OCI-LY7 (cell line): Measurements from ENCODE around the gene LGALS8. TPM values are rescaled to one million over a fixed set of nuclear protein-coding genes. Genes with fewer than 3 reads are reported as not detected.

Experiments used
- BruUV-seq: library from RNA; stranded (reverse); fragments of 400-500 nt; replicated peaks from 2 replicates; lab custom pipeline; 2021; lab: Mats Ljungman, UMichigan
- CTCF ChIA-PET: fragments of 300-600 bp; sonication (Branson Sonifier 250); formaldehyde crosslinking; loops from one replicate; lab custom pipeline; 2022; ENCODE audit warnings: antibody characterized with exemption; ENCODE audit not compliant: unreplicated experiment; lab: Charles Lee
- POLR2A ChIA-PET: fragments of 300-600 bp; sonication (Branson Sonifier 250); formaldehyde crosslinking; loops from one replicate; lab custom pipeline; 2022; ENCODE audit warnings: antibody characterized with exemption; lab: Charles Lee
- DNase-seq: peaks from one replicate; pipeline ENCODE4 v3.0.0-alpha.2; 2015; ENCODE audit warnings: low spot score
- H2AFZ ChIP-seq: fragments of 200-600 bp; sonication (generic), shearing (Covaris generic); 2 replicates; pipeline ENCODE4 v1.6.1; 2014; ENCODE audit warnings: mild to moderate bottlenecking, antibody characterized with exemption, low read length, moderate library complexity
- H3K27ac ChIP-seq: fragments of 200-600 bp; sonication (generic); 2 replicates; pipeline ENCODE4 v1.5.1; 2014; ENCODE audit warnings: mixed run types, low read depth, mild to moderate bottlenecking, moderate library complexity, low read length, inconsistent platforms; ENCODE audit not compliant: poor library complexity, severe bottlenecking
- H3K36me3 ChIP-seq: fragments of 200-600 bp; sonication (generic); 2 replicates; pipeline ENCODE4 v1.6.1; 2014; ENCODE audit warnings: mild to moderate bottlenecking, antibody characterized with exemption, low read length, moderate library complexity, mixed read lengths; ENCODE audit not compliant: insufficient read depth
- H3K4me1 ChIP-seq: fragments of 200-600 bp; sonication (generic); 2 replicates; pipeline ENCODE4 v1.5.1; 2014; ENCODE audit warnings: mild to moderate bottlenecking, low read length; ENCODE audit not compliant: insufficient read depth, poor library complexity, severe bottlenecking
- H3K4me2 ChIP-seq: fragments of 200-600 bp; sonication (generic); 2 replicates; pipeline ENCODE4 v1.6.1; 2014; ENCODE audit warnings: mild to moderate bottlenecking, low read length
- H3K4me3 ChIP-seq: fragments of 200-600 bp; sonication (generic); 2 replicates; pipeline ENCODE4 v1.5.1; 2014; ENCODE audit warnings: mild to moderate bottlenecking, low read depth, low read length; ENCODE audit not compliant: poor library complexity, severe bottlenecking
- H3K79me2 ChIP-seq: fragments of 200-600 bp; sonication (generic); 2 replicates; pipeline ENCODE4 v1.6.1; 2016; ENCODE audit warnings: low read depth, mild to moderate bottlenecking, low read length, moderate library complexity, mixed read lengths; ENCODE audit not compliant: insufficient read depth
- H3K9me2 ChIP-seq: fragments of 200-600 bp; sonication (generic); 2 replicates; pipeline ENCODE4 v1.6.1; 2016; ENCODE audit warnings: mild to moderate bottlenecking, low read length, mixed read lengths; ENCODE audit not compliant: insufficient read depth
- H3K9me3 ChIP-seq: fragments of 200-600 bp; sonication (generic); 2 replicates; pipeline ENCODE4 v1.6.1; 2014; ENCODE audit warnings: mild to moderate bottlenecking, mixed run types, low read length, mixed read lengths
- H4K20me1 ChIP-seq: fragments of 200-600 bp; sonication (generic); 2 replicates; pipeline ENCODE4 v1.6.1; 2014; ENCODE audit warnings: mild to moderate bottlenecking, antibody characterized with exemption, low read length, moderate library complexity, mixed read lengths; ENCODE audit not compliant: insufficient read depth
- CTCF ChIP-seq: fragments of 200-600 bp; sonication (generic); conservative IDR thresholded peaks from 2 replicates; pipeline ENCODE4 v1.5.1; 2014; ENCODE audit warnings: mild to moderate bottlenecking, antibody characterized with exemption, low read length, moderate library complexity, mixed read lengths
- EZH2phosphoT487 ChIP-seq: fragments of 200-600 bp; sonication (generic); IDR thresholded peaks from 2 replicates; pipeline ENCODE4 v1.6.1; 2018; ENCODE audit warnings: low read depth, borderline replicate concordance, mild to moderate bottlenecking, mixed run types, antibody characterized with exemption, low read length, moderate library complexity, mixed read lengths
- intact Hi-C: fragments of 100-400 bp; cut with micrococcal nuclease; formaldehyde crosslinking; loops from one replicate; pipeline ENCODE4 v1.10.0; 2022; ENCODE audit not compliant: unreplicated experiment
- total RNA-seq, 2 experiments: library from RNA; depleted of rRNA in 1 of 2; stranded (reverse); fragments of >200 nt in 1 of 2; shearing (Covaris generic) in 1 of 2; gene quantifications; 2 replicates each; pipeline ENCODE4 v1.2.3, GENCODE V29; 2014 to 2022

LGALS8 gene
- total RNA-seq, 2 experiments from 2014 or later: not detected

- no peaks in the 10 kb centered on the region for H3K9me2 ChIP-seq
- no peak overlapping the region for H3K4me2 ChIP-seq
- intact Hi-C loops: loop anchor here (5.0 kb wide), 1 partner anchor 35 kb away; no protein-coding TSS in a partner anchor
- TF ChIP-seq CTCF: no peak
- no peak for TF ChIP-seq EZH2phosphoT487
- no peaks in the 10 kb centered on the region for H3K4me1 ChIP-seq
- no peak overlapping the region for H2AFZ ChIP-seq
- no peak overlapping the region for H3K27ac ChIP-seq
- no peaks in the 10 kb centered on the region for H4K20me1 ChIP-seq
- ChIA-PET CTCF (no interaction called here), POLR2A (interaction anchor here (2.1 kb wide), 1 partner anchor 26 kb away, joined by 5 read pairs; no protein-coding TSS in a partner anchor)
- no peaks in the 10 kb centered on the region for H3K9me3 ChIP-seq
- no peaks in the 10 kb centered on the region for H3K79me2 ChIP-seq
- peaks cover 99% of the 10 kb centered on the region for H3K36me3 ChIP-seq
- BruUV-seq: no TSS peak
- DNase-seq: no peak
- H3K4me3 ChIP-seq: no peak overlapping the region
These were observed 28.3 kb downstream of the LGALS8 start for GRCh38 chr1:236552096-236552495.

- DNase-seq: no peak
- POLR2A ChIA-PET: no interaction called here
- intact Hi-C loops: loop anchor here (5.0 kb wide), 1 partner anchor 34 kb away; no protein-coding TSS in a partner anchor
- peaks cover 99% of the 10 kb centered on the region for H3K36me3 ChIP-seq
- no peak overlapping the region for H2AFZ ChIP-seq
- BruUV-seq: no TSS peak
- CTCF ChIA-PET: no interaction called here
- TF ChIP-seq CTCF: no peak
- no peak for TF ChIP-seq EZH2phosphoT487
- no peaks in the 10 kb centered on the region for H3K79me2 ChIP-seq
- H4K20me1 ChIP-seq: no peaks in the 10 kb centered on the region
- no peak overlapping the region for H3K4me3 ChIP-seq
- H3K4me1 ChIP-seq: no peaks in the 10 kb centered on the region
- H3K27ac ChIP-seq: no peak overlapping the region
- no peaks in the 10 kb centered on the region for H3K9me3 ChIP-seq
- H3K4me2 ChIP-seq: no peak overlapping the region
- H3K9me2 ChIP-seq: no peaks in the 10 kb centered on the region
These were observed 29.1 kb downstream of the LGALS8 start for GRCh38 chr1:236552901-236553300.

DNA sequence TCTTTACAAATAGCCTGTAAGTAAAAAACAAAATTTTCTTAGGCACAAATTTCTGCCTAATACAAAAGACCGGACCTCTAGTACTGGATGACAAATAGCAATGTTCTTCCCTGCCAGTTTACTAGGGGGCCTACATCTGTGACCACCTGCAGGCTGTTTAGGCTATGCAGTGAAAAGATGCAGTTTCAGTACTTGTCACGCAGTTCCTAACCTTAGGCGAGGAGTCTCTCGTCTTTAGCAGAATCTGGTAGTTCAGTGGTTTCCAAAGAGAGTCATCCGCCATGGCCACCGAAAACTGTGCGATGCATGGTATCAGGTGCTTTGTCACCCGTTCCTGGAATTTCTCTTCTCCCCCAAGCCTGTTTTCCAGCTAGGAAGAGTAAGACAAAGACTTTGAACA, 29.6 kb downstream of the LGALS8 start:
- Histone ChIP-seq H3K4me3 (no peak overlapping the region), H3K4me2 (no peak overlapping the region), H3K4me1 (no peaks in the 10 kb centered on the region), H3K9me3 (no peaks in the 10 kb centered on the region), H3K27ac (no peak overlapping the region), H3K79me2 (no peaks in the 10 kb centered on the region), H3K36me3 (peaks cover 99% of the 10 kb centered on the region), H2AFZ (no peak overlapping the region), H4K20me1 (no peaks in the 10 kb centered on the region), H3K9me2 (no peaks in the 10 kb centered on the region)
- CTCF ChIA-PET: interaction anchor here (1.0 kb wide), 1 partner anchor 11 kb away, joined by 3 read pairs; no protein-coding TSS in a partner anchor
- intact Hi-C loops: loop anchor here (5.0 kb wide), 1 partner anchor 34 kb away; no protein-coding TSS in a partner anchor
- DNase-seq: no peak
- TF ChIP-seq CTCF: no peak
- no peak for TF ChIP-seq EZH2phosphoT487
- BruUV-seq: no TSS peak
- POLR2A ChIA-PET: no interaction called here
